HCT116 (cell line): ENCODE data around the gene TENM4. TPM values are rescaled to one million over a fixed set of nuclear protein-coding genes. Genes with fewer than 3 reads are reported as not detected.

Experiments used
- ATAC-seq: fragments of 200-7000 bp; cut with Tn5 transposase; 2 replicates; pipeline ENCODE4 v1.9.1; 2020; ENCODE audit warnings: mild to moderate bottlenecking, moderate library complexity
- BruUV-seq: library from RNA; stranded (reverse); fragments of 400-500 nt; replicated peaks from 2 replicates; lab custom pipeline; 2021; lab: Mats Ljungman, UMichigan
- CTCF ChIA-PET: fragments of 300-600 bp; sonication (Branson Sonifier 250); formaldehyde crosslinking; loops from one replicate; lab custom pipeline; 2021; ENCODE audit warnings: antibody characterized with exemption; lab: Charles Lee
- POLR2A ChIA-PET: fragments of 300-600, 350-600 bp; sonication (Branson Sonifier 250); formaldehyde crosslinking; loops from one replicate; lab custom pipeline; 2021; ENCODE audit warnings: antibody characterized with exemption; lab: Charles Lee
- RAD21 ChIA-PET, 2 experiments: fragments of 300-600 bp; sonication (Branson Sonifier 250); formaldehyde crosslinking; loops; one replicate each; lab custom pipeline; 2023; ENCODE audit warnings: low total read pairs in 2 of 2; ENCODE audit not compliant: uncharacterized antibody in 2 of 2, unreplicated experiment in 2 of 2, low non-redundant PET in 1 of 2; lab: Charles Lee
- DNase-seq: peaks from one replicate; pipeline ENCODE4 v3.0.0-alpha.2; 2010; ENCODE audit warnings: low read depth, low spot score
- H2AFZ ChIP-seq: fragments of 200-600 bp; shearing (Covaris generic), sonication (generic); 2 replicates; pipeline ENCODE4 v1.6.1; 2017; ENCODE audit warnings: low read depth, mixed run types, mixed read lengths, antibody characterized with exemption, low read length; ENCODE audit not compliant: poor library complexity, severe bottlenecking
- H3K27ac ChIP-seq: 2 replicates; pipeline ENCODE4 v1.5.1; 2012; ENCODE audit warnings: low read depth, low read length
- H3K27me3 ChIP-seq: fragments of 200-600 bp; sonication (generic); 2 replicates; pipeline ENCODE4 v1.6.1; 2016; ENCODE audit warnings: mixed run types, low read length, mixed read lengths; ENCODE audit not compliant: insufficient read depth
- H3K36me3 ChIP-seq, 2 experiments: fragments of 200-500 bp in 1 of 2; fragments of 200-600 bp in 1 of 2; sonication (Bioruptor generic) in 1 of 2; sonication (generic) in 1 of 2; 2 replicates each; pipeline versions ENCODE4 v1.5.1 to v1.6.1; 2014 to 2016; ENCODE audit warnings: low read length in 2 of 2, inconsistent platforms in 1 of 2, mixed read lengths in 1 of 2, mixed run types in 1 of 2; ENCODE audit not compliant: insufficient read depth in 2 of 2, control insufficient read depth in 1 of 2
- H3K4me1 ChIP-seq, 2 experiments: fragments of 200-600 bp in 1 of 2; sonication (generic) in 1 of 2; 2 replicates each; pipeline versions ENCODE4 v1.5.1 to v1.6.1; 2012 to 2017; ENCODE audit warnings: low read length in 2 of 2, inconsistent platforms in 1 of 2, mild to moderate bottlenecking in 1 of 2, mixed read lengths in 1 of 2, mixed run types in 1 of 2, moderate library complexity in 1 of 2; ENCODE audit not compliant: insufficient read depth in 2 of 2, control insufficient read depth in 1 of 2
- H3K4me2 ChIP-seq: fragments of 200-600 bp; sonication (generic); 2 replicates; pipeline ENCODE4 v1.6.1; 2017; ENCODE audit warnings: mixed run types, low read length, mixed read lengths
- H3K4me3 ChIP-seq, 2 experiments: fragments of 200-600 bp in 1 of 2; sonication (generic) in 1 of 2; replicated peaks in 1 of 2; 2 replicates each; pipeline ENCODE4 v1.5.1; 2011 to 2016; ENCODE audit warnings: low read length in 2 of 2, control low read depth in 1 of 2, low read depth in 1 of 2, mild to moderate bottlenecking in 1 of 2, mixed read lengths in 1 of 2, mixed run types in 1 of 2
- H3K79me2 ChIP-seq: fragments of 200-600 bp; sonication (generic); 2 replicates; pipeline ENCODE4 v1.6.1; 2017; ENCODE audit warnings: mild to moderate bottlenecking, mixed run types, low read length, moderate library complexity, mixed read lengths; ENCODE audit not compliant: insufficient read depth
- H3K9ac ChIP-seq: fragments of 200-600 bp; sonication (generic); 2 replicates; pipeline ENCODE4 v1.6.1; 2016; ENCODE audit warnings: low read length, mixed read lengths
- H3K9me2 ChIP-seq: fragments of 200-600 bp; sonication (generic), shearing (Covaris generic); 2 replicates; pipeline ENCODE4 v1.6.1; 2017; ENCODE audit warnings: mixed run types, mild to moderate bottlenecking, moderate library complexity; ENCODE audit not compliant: insufficient read depth
- H3K9me3 ChIP-seq, 2 experiments: fragments of 200-500 bp in 1 of 2; fragments of 200-600 bp in 1 of 2; sonication (Bioruptor generic) in 1 of 2; sonication (generic) in 1 of 2; 2 replicates each; pipeline ENCODE4 v1.6.1; 2014 to 2017; ENCODE audit warnings: low read length in 2 of 2, mixed read lengths in 2 of 2, inconsistent platforms in 1 of 2, low read depth in 1 of 2, mild to moderate bottlenecking in 1 of 2, mixed run types in 1 of 2, moderate library complexity in 1 of 2; ENCODE audit not compliant: control insufficient read depth in 1 of 2, insufficient read depth in 1 of 2
- H4K20me1 ChIP-seq: fragments of 200-600 bp; sonication (generic), shearing (Covaris generic); 2 replicates; pipeline ENCODE4 v1.6.1; 2017; ENCODE audit warnings: mixed run types, mild to moderate bottlenecking, moderate library complexity; ENCODE audit not compliant: insufficient read depth
- CEBPB ChIP-seq: IDR thresholded peaks from 2 replicates; pipeline ENCODE4 v1.6.1; 2012; ENCODE audit warnings: low read depth
- ELF1 ChIP-seq: IDR thresholded peaks from 2 replicates; pipeline ENCODE4 v1.6.1; 2012; ENCODE audit warnings: low read depth, borderline replicate concordance
- EZH2phosphoT487 ChIP-seq: fragments of 200-600 bp; IDR thresholded peaks from 2 replicates; pipeline ENCODE4 v1.6.1; 2018; ENCODE audit warnings: antibody characterized with exemption, borderline replicate concordance
- FOSL1 ChIP-seq: IDR thresholded peaks from 2 replicates; pipeline ENCODE4 v1.6.1; 2012; ENCODE audit warnings: low read depth
- POLR2A ChIP-seq: IDR thresholded peaks from 2 replicates; pipeline ENCODE4 v1.7.0; 2011; ENCODE audit warnings: borderline replicate concordance; ENCODE audit not compliant: insufficient read depth, insufficient read length; ENCODE audit errors: extremely low read depth
- POLR2AphosphoS5 ChIP-seq: IDR thresholded peaks from 2 replicates; pipeline ENCODE4 v1.6.1; 2011; ENCODE audit warnings: mild to moderate bottlenecking, low read depth, low read length, moderate library complexity
- RAD21 ChIP-seq: IDR thresholded peaks from 2 replicates; pipeline ENCODE4 v1.6.1; 2012; ENCODE audit warnings: low read depth, mild to moderate bottlenecking
- SIN3A ChIP-seq: IDR thresholded peaks from 2 replicates; pipeline ENCODE4 v1.6.1; 2012; ENCODE audit warnings: low read depth
- SP1 ChIP-seq: IDR thresholded peaks from 2 replicates; pipeline ENCODE4 v1.6.1; 2012; ENCODE audit warnings: low read depth
- SRF ChIP-seq: IDR thresholded peaks from 2 replicates; pipeline ENCODE4 v1.6.1; 2012; ENCODE audit warnings: low read depth
- TCF7L2 ChIP-seq: IDR thresholded peaks from 2 replicates; pipeline ENCODE4 v1.7.0; 2011; ENCODE audit warnings: borderline replicate concordance, inconsistent platforms; ENCODE audit not compliant: insufficient read depth, insufficient read length; ENCODE audit errors: extremely low read depth
- ZFX ChIP-seq: fragments of 450-650 bp; IDR thresholded peaks from 2 replicates; pipeline ENCODE4 v1.6.1; 2017
- ZNF274 ChIP-seq: fragments of 200-500 bp; sonication (Bioruptor generic); IDR thresholded peaks from 2 replicates; pipeline ENCODE4 v1.6.1; 2014; ENCODE audit warnings: mild to moderate bottlenecking, low read depth, low read length, inconsistent platforms
- intact Hi-C: fragments of 100-400 bp; cut with micrococcal nuclease; formaldehyde crosslinking; loops from 2 replicates; pipeline ENCODE4 v1.10.0; 2022
- total RNA-seq: library from RNA; stranded (reverse); gene quantifications from one replicate; pipeline ENCODE4 v1.2.1, GENCODE V29; 2021; ENCODE audit not compliant: unreplicated experiment
- TF ChIP-seq, protein P1 (sequence below): IDR thresholded peaks from 2 replicates; pipeline ENCODE4 v1.6.1; 2012
- TF ChIP-seq, protein P2 (sequence below): IDR thresholded peaks from 2 replicates; pipeline ENCODE4 v1.6.1; 2011; ENCODE audit warnings: mild to moderate bottlenecking, low read length, moderate library complexity; ENCODE audit not compliant: insufficient replicate concordance; ENCODE audit errors: extremely low read depth
- TF ChIP-seq, protein P3 (sequence below): IDR thresholded peaks from 2 replicates; pipeline ENCODE4 v1.6.1; 2012
- TF ChIP-seq, protein P4 (sequence below), 3 experiments: fragments of 200-600 bp in 1 of 3; sonication (generic) in 1 of 3; IDR thresholded peaks in 2 of 3; conservative IDR thresholded peaks in 1 of 3; 2 replicates each; pipeline ENCODE4 v1.5.1; 2012 to 2017; ENCODE audit warnings: low read depth in 2 of 3, low read length in 2 of 3, antibody characterized with exemption in 1 of 3, borderline replicate concordance in 1 of 3, control low read depth in 1 of 3, mild to moderate bottlenecking in 1 of 3, mixed read lengths in 1 of 3, mixed run types in 1 of 3, moderate library complexity in 1 of 3; ENCODE audit not compliant: insufficient read depth in 1 of 3

The TENM4 gene
- total RNA-seq, 1 experiment from 2014 or later, result 0.05 TPM

DNA sequence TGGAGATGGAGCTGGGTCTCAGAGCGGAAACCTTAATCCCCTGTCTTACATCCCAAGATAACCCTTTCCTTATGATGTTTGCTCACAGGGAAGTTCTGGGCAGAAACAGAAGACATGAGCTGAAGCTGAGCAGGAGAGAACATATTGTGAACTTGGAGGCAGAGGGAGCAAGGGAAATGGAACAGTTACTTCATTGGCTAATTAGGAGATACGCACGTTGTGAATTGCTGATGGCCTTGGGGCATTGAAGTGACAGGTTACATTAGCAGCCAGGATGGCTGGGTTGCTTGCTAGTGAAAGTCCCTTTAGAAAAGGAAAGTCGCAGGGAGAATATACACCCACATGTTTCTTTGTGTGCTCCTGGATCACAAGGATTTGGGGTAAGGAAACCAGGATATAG is 48.7 kb downstream of the TENM4 start:
- Histone ChIP-seq H3K4me2 (no peak overlapping the region), H3K4me1 (no peaks in the 10 kb centered on the region), H2AFZ (no peak overlapping the region), H3K9ac (no peak overlapping the region), H3K27me3 (peaks cover 10% of the 10 kb centered on the region; the same call in 1 of the 2 replicates), H3K79me2 (no peaks in the 10 kb centered on the region), H3K4me3 (no peak overlapping the region), H3K36me3 (no peaks in the 10 kb centered on the region), H3K27ac (no peak overlapping the region), H3K9me2 (no peaks in the 10 kb centered on the region), H3K9me3 (no peaks in the 10 kb centered on the region), H4K20me1 (no peaks in the 10 kb centered on the region)
- intact Hi-C loops, result no loop called here
- POLR2A ChIA-PET, result no interaction called here
- RAD21 ChIA-PET, result no interaction called here
- CTCF ChIA-PET, result no interaction called here
- ATAC-seq, result no peak
- no peak for DNase-seq
- TF ChIP-seq TCF7L2, result no peak
- TF ChIP-seq ZNF274, result no peak
- no peak for TF ChIP-seq POLR2AphosphoS5
- TF ChIP-seq, protein P1, sequence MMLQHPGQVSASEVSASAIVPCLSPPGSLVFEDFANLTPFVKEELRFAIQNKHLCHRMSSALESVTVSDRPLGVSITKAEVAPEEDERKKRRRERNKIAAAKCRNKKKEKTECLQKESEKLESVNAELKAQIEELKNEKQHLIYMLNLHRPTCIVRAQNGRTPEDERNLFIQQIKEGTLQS, result no peak
- BruUV-seq, result no TSS peak

- no peak overlapping the region for H3K27ac ChIP-seq
- CTCF ChIA-PET, result no interaction called here
- no peaks in the 10 kb centered on the region for H4K20me1 ChIP-seq
- TF ChIP-seq SRF (no peak), ZFX (no peak), POLR2AphosphoS5 (no peak), RAD21 (no peak), SP1 (no peak), ELF1 (no peak), EZH2phosphoT487 (no peak), POLR2A (no peak), SIN3A (no peak), FOSL1 (no peak), TCF7L2 (no peak), CEBPB (no peak)
- TF ChIP-seq, protein P1, result no peak
- TF ChIP-seq, protein P2, sequence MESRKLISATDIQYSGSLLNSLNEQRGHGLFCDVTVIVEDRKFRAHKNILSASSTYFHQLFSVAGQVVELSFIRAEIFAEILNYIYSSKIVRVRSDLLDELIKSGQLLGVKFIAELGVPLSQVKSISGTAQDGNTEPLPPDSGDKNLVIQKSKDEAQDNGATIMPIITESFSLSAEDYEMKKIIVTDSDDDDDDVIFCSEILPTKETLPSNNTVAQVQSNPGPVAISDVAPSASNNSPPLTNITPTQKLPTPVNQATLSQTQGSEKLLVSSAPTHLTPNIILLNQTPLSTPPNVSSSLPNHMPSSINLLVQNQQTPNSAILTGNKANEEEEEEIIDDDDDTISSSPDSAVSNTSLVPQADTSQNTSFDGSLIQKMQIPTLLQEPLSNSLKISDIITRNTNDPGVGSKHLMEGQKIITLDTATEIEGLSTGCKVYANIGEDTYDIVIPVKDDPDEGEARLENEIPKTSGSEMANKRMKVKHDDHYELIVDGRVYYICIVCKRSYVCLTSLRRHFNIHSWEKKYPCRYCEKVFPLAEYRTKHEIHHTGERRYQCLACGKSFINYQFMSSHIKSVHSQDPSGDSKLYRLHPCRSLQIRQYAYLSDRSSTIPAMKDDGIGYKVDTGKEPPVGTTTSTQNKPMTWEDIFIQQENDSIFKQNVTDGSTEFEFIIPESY, result no peak
- TF ChIP-seq, protein P3, sequence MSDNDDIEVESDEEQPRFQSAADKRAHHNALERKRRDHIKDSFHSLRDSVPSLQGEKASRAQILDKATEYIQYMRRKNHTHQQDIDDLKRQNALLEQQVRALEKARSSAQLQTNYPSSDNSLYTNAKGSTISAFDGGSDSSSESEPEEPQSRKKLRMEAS, result no peak
- TF ChIP-seq, protein P4, sequence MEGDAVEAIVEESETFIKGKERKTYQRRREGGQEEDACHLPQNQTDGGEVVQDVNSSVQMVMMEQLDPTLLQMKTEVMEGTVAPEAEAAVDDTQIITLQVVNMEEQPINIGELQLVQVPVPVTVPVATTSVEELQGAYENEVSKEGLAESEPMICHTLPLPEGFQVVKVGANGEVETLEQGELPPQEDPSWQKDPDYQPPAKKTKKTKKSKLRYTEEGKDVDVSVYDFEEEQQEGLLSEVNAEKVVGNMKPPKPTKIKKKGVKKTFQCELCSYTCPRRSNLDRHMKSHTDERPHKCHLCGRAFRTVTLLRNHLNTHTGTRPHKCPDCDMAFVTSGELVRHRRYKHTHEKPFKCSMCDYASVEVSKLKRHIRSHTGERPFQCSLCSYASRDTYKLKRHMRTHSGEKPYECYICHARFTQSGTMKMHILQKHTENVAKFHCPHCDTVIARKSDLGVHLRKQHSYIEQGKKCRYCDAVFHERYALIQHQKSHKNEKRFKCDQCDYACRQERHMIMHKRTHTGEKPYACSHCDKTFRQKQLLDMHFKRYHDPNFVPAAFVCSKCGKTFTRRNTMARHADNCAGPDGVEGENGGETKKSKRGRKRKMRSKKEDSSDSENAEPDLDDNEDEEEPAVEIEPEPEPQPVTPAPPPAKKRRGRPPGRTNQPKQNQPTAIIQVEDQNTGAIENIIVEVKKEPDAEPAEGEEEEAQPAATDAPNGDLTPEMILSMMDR (IDR thresholded peaks at IDR 0.05 in 2 of 3, conservative IDR thresholded peaks at IDR 0.05 in 1 of 3; ENCODE audit: borderline replicate concordance in 1 of 3, insufficient read depth in 1 of 3, low read depth in 2 of 3, low read length in 2 of 3), result no peak
- peaks cover 10% of the 10 kb centered on the region; the same call in 1 of the 2 replicates for H3K27me3 ChIP-seq
- no peak overlapping the region for H3K9ac ChIP-seq
- no peaks in the 10 kb centered on the region for H3K36me3 ChIP-seq
- H3K4me3 ChIP-seq, result no peak overlapping the region
- DNase-seq (no peak), ATAC-seq (no peak)
- H3K4me1 ChIP-seq, result no peaks in the 10 kb centered on the region
- RAD21 ChIA-PET, result no interaction called here
- no peaks in the 10 kb centered on the region for H3K9me2 ChIP-seq
- H2AFZ ChIP-seq, result no peak overlapping the region
- H3K4me2 ChIP-seq, result no peak overlapping the region
- no TSS peak for BruUV-seq
- intact Hi-C loops, result no loop called here
- POLR2A ChIA-PET, result no interaction called here
- H3K9me3 ChIP-seq, result no peaks in the 10 kb centered on the region
- H3K79me2 ChIP-seq, result no peaks in the 10 kb centered on the region
These were observed 49.9 kb downstream of the TENM4 start for GRCh38 chr11:79390923-79391322.
